B cell (primary cell): ENCODE measurements around the gene SMIM35.

Experiments
- EZH2 ChIP-seq: IDR thresholded peaks from 2 replicates; pipeline ENCODE4 v1.6.1; 2012; ENCODE audit warnings: borderline replicate concordance, low read depth, mild to moderate bottlenecking, moderate library complexity, low read length; ENCODE audit not compliant: insufficient read depth, poor library complexity, severe bottlenecking
- TF ChIP-seq, protein P1 (sequence below): fragments of 200-600 bp; IDR thresholded peaks from one replicate; pipeline ENCODE4 v1.8.0; 2022; ENCODE audit warnings: antibody characterized with exemption, mild to moderate bottlenecking

- TF ChIP-seq, protein P1, sequence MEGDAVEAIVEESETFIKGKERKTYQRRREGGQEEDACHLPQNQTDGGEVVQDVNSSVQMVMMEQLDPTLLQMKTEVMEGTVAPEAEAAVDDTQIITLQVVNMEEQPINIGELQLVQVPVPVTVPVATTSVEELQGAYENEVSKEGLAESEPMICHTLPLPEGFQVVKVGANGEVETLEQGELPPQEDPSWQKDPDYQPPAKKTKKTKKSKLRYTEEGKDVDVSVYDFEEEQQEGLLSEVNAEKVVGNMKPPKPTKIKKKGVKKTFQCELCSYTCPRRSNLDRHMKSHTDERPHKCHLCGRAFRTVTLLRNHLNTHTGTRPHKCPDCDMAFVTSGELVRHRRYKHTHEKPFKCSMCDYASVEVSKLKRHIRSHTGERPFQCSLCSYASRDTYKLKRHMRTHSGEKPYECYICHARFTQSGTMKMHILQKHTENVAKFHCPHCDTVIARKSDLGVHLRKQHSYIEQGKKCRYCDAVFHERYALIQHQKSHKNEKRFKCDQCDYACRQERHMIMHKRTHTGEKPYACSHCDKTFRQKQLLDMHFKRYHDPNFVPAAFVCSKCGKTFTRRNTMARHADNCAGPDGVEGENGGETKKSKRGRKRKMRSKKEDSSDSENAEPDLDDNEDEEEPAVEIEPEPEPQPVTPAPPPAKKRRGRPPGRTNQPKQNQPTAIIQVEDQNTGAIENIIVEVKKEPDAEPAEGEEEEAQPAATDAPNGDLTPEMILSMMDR, result no peak
- no peak for TF ChIP-seq EZH2
These were observed 89.4 kb downstream of the SMIM35 start for GRCh38 chr11:117997406-117997805.
